ENCODE measurements around the gene SULF2. TPM values are rescaled to one million over a fixed set of nuclear protein-coding genes. Genes with fewer than 3 reads are reported as not detected.

SULF2 gene
- total RNA-seq, 1 donor from 2014 or later = 62.1 TPM

DNA sequence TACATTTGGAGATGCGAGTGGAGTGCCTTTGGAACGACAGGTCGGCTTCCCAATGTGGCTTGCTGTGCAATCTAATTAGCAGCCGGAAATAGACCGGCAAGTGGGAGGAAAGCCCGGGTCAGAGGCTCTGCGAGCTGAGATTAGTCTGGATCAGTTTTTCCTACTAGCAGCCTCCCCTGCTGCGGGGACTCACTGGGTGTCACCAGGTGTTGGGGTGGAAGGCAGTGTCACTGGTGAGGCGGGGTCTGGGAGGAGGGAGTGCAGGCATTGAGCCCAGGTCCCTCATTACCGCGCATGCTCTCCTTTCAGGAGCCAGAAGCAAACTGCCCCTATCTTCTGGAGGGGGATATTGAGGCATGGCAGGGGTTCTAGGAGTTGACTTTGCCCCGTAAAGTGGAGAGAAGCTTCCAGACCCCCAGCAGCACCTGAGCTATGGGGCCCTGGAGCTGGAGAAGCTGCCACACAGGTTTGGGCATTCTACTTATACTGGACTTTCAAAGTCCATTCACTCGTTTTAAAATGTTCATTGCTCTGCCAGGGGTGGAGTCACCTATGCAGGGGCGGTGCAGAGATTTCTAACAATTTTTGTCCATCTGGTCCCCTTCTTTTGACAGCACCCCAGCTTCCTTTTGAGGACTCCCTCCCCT, 11.0 kb downstream of the SULF2 start:
- Mint-ChIP-seq H3K4me3 (ENCODE audit: unreplicated experiment) (no peak overlapping the region), H3K27ac (ENCODE audit: unreplicated experiment) (no peak overlapping the region), H3K9me3 (ENCODE audit: unreplicated experiment) (no peaks in the 10 kb centered on the region), H3K4me1 (ENCODE audit: unreplicated experiment) (peaks cover 7% of the 10 kb centered on the region), H3K36me3 (ENCODE audit: low read depth, unreplicated experiment) (no peaks in the 10 kb centered on the region), H3K27me3 (ENCODE audit: unreplicated experiment) (peaks cover 3% of the 10 kb centered on the region)
- DNase-seq (ENCODE audit: low spot score) = no peak
- TF ChIP-seq, protein P1, sequence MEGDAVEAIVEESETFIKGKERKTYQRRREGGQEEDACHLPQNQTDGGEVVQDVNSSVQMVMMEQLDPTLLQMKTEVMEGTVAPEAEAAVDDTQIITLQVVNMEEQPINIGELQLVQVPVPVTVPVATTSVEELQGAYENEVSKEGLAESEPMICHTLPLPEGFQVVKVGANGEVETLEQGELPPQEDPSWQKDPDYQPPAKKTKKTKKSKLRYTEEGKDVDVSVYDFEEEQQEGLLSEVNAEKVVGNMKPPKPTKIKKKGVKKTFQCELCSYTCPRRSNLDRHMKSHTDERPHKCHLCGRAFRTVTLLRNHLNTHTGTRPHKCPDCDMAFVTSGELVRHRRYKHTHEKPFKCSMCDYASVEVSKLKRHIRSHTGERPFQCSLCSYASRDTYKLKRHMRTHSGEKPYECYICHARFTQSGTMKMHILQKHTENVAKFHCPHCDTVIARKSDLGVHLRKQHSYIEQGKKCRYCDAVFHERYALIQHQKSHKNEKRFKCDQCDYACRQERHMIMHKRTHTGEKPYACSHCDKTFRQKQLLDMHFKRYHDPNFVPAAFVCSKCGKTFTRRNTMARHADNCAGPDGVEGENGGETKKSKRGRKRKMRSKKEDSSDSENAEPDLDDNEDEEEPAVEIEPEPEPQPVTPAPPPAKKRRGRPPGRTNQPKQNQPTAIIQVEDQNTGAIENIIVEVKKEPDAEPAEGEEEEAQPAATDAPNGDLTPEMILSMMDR (IDR thresholded peaks at IDR 0.05; ENCODE audit: unreplicated experiment) = no peak

DNA sequence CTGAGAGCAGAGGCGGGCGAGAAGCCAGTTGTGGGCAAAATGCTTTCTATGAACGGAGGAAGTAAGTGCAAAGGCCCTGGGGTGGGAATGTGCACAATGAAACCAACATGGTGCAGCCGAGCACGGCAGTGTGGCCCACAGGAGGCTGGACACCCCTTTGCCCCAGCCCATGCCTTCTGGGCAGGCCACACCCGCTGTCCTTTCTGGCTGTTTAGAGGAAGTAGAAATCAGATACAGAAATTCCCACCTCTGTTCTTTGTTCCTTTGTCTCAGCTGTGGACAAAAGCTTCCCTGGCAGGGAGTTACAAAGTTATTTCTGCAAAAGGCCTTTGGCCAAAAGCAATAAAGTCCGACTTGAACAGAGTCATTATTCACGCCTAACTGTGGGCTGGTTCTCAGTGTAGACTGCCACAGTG, 11.9 kb downstream of the SULF2 start:
- Mint-ChIP-seq H3K27ac (ENCODE audit: unreplicated experiment) (no peak overlapping the region), H3K9me3 (ENCODE audit: unreplicated experiment) (no peaks in the 10 kb centered on the region), H3K27me3 (ENCODE audit: unreplicated experiment) (peaks cover 3% of the 10 kb centered on the region), H3K4me1 (ENCODE audit: unreplicated experiment) (peaks cover 7% of the 10 kb centered on the region), H3K36me3 (ENCODE audit: low read depth, unreplicated experiment) (no peaks in the 10 kb centered on the region), H3K4me3 (ENCODE audit: unreplicated experiment) (no peak overlapping the region)
- TF ChIP-seq, protein P1 (IDR thresholded peaks at IDR 0.05; ENCODE audit: unreplicated experiment) = no peak
- DNase-seq (ENCODE audit: low spot score) = no peak

DNA sequence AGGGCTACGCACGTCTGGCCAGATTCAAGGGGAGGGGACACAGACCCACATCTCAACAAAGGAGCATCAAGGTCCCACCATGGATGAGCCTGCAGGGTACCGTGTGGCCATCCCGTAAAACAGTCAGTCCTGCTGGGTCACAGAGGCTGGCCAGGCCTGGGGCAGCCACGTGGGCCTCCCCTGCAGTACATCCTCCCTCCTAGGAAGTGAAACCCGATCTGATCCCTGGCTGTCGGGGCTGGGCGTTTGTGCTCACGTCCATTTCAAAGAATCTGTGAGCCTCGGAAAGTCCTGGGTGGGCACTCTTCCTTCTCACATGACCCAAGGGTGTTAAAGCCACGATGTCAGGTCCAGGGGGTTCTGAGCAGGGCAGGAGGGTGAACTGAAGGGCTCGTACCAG, 14.3 kb downstream of the SULF2 start:
- Mint-ChIP-seq H3K4me1 (ENCODE audit: unreplicated experiment) (peaks cover 16% of the 10 kb centered on the region), H3K36me3 (ENCODE audit: low read depth, unreplicated experiment) (no peaks in the 10 kb centered on the region)
- DNase-seq (ENCODE audit: low spot score) = no peak

DNA sequence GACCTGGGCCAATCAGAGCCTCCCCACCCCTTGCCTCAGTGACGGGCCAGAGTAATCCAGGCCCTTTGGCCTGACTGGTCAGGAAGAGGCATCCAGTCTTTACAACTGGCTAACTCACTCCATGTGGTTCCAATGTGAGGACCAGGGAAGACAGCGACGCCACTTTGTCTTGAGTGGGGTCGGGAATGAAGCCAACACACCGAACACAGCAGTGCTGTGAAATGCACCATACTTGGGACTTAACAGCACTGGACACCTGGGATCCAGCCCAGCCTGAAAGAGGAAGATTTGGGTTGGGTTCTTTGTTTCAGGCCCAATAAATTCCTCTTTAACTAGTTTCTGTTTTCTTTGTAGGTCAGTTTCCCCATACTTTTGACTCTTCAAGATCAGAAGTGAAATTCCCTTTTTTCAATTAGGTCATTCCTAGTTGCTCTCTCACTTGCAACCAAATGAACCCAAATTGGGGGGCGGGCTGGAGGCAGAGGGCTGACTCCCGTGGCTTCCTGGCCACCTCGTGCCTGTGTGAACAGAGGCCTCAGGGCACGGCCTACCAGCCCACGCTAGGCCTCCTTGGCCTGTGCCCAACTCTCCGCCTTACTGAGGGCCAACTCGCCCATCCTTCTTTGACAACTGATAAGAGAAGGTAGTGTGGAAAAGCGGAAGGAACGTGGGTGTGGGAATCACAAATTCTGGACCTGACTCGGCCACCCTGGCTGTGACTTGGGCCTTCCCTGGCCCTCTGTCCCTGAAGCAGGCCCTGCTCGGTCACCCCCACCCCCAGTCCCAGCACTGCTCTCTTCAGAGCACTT, 17.1 kb downstream of the SULF2 start:
- H3K4me3 Mint-ChIP-seq (ENCODE audit: unreplicated experiment) = no peak overlapping the region
- H3K27me3 Mint-ChIP-seq (ENCODE audit: unreplicated experiment) = peaks cover 11% of the 10 kb centered on the region
- H3K4me1 Mint-ChIP-seq (ENCODE audit: unreplicated experiment) = peaks cover 20% of the 10 kb centered on the region
- DNase-seq (ENCODE audit: low spot score) = no peak
- no peak overlapping the region for H3K27ac Mint-ChIP-seq (ENCODE audit: unreplicated experiment)
- H3K36me3 Mint-ChIP-seq (ENCODE audit: low read depth, unreplicated experiment) = peaks cover 7% of the 10 kb centered on the region
- TF ChIP-seq, protein P1 (IDR thresholded peaks at IDR 0.05; ENCODE audit: unreplicated experiment) = no peak
- H3K9me3 Mint-ChIP-seq (ENCODE audit: unreplicated experiment) = no peaks in the 10 kb centered on the region

More for the DNA sequence above, 14.3 kb downstream of the SULF2 start:
- TF ChIP-seq, protein P1 (IDR thresholded peaks at IDR 0.05; ENCODE audit: unreplicated experiment) = no peak
- peaks cover 4% of the 10 kb centered on the region for H3K27me3 Mint-ChIP-seq (ENCODE audit: unreplicated experiment)
- no peak overlapping the region for H3K27ac Mint-ChIP-seq (ENCODE audit: unreplicated experiment)
- no peaks in the 10 kb centered on the region for H3K9me3 Mint-ChIP-seq (ENCODE audit: unreplicated experiment)
- H3K4me3 Mint-ChIP-seq (ENCODE audit: unreplicated experiment) = no peak overlapping the region

All from endothelial cell (in vitro differentiated cells).